OCI-LY1 (cell line): Measurements from ENCODE around the gene LBH.

ENCODE experiments used
- H2AFZ ChIP-seq: fragments of 200-600 bp; sonication (generic), shearing (Covaris generic); 2 replicates; pipeline ENCODE4 v1.6.0; 2014; ENCODE audit warnings: antibody characterized with exemption, mild to moderate bottlenecking, low read length
- H3F3A ChIP-seq: fragments of 200-600 bp; sonication (generic), shearing (Covaris generic); 2 replicates; pipeline ENCODE4 v1.6.0; 2014; ENCODE audit warnings: mild to moderate bottlenecking, antibody characterized with exemption, low read length, moderate library complexity; ENCODE audit not compliant: insufficient read depth
- H3K27ac ChIP-seq: fragments of 200-600 bp; sonication (generic); 2 replicates; pipeline ENCODE4 v1.5.1; 2014; ENCODE audit warnings: low read length, mixed run types, mild to moderate bottlenecking, low read depth; ENCODE audit not compliant: poor library complexity, severe bottlenecking
- H3K27me3 ChIP-seq: fragments of 200-600 bp; sonication (generic); 2 replicates; pipeline ENCODE4 v1.6.0; 2014; ENCODE audit warnings: antibody characterized with exemption, mild to moderate bottlenecking, low read length, moderate library complexity; ENCODE audit not compliant: insufficient read depth
- H3K36me3 ChIP-seq: fragments of 200-600 bp; sonication (generic); 2 replicates; pipeline ENCODE4 v1.6.1; 2014; ENCODE audit warnings: mild to moderate bottlenecking, antibody characterized with exemption, low read length, moderate library complexity, mixed read lengths; ENCODE audit not compliant: insufficient read depth
- H3K4me1 ChIP-seq: fragments of 200-600 bp; sonication (generic); 2 replicates; pipeline ENCODE4 v1.5.1; 2014; ENCODE audit warnings: mild to moderate bottlenecking, low read length, moderate library complexity; ENCODE audit not compliant: insufficient read depth, severe bottlenecking
- H3K4me2 ChIP-seq: fragments of 200-600 bp; sonication (generic), shearing (Covaris generic); 2 replicates; pipeline ENCODE4 v1.6.1; 2014; ENCODE audit warnings: low read length
- H3K4me3 ChIP-seq: fragments of 200-600 bp; sonication (generic); 2 replicates; pipeline ENCODE4 v1.5.1; 2014; ENCODE audit warnings: low read length, low read depth, mild to moderate bottlenecking, mixed read lengths; ENCODE audit not compliant: poor library complexity, severe bottlenecking
- H3K79me2 ChIP-seq: fragments of 200-600 bp; shearing (Covaris generic); 2 replicates; pipeline ENCODE4 v1.6.1; 2016; ENCODE audit warnings: mixed run types, low read length, mixed read lengths; ENCODE audit not compliant: insufficient read depth
- H3K9ac ChIP-seq: fragments of 200-600 bp; sonication (generic), shearing (Covaris generic); 2 replicates; pipeline ENCODE4 v1.6.1; 2014; ENCODE audit warnings: mild to moderate bottlenecking, low read length, mixed read lengths
- H3K9me2 ChIP-seq: fragments of 200-600 bp; sonication (generic), shearing (Covaris generic); 2 replicates; pipeline ENCODE4 v1.6.1; 2014; ENCODE audit warnings: low read depth, mild to moderate bottlenecking, low read length, mixed read lengths
- H3K9me3 ChIP-seq: fragments of 200-600 bp; shearing (Covaris generic); 2 replicates; pipeline ENCODE4 v1.6.1; 2014; ENCODE audit warnings: low read length, mixed read lengths
- H4K20me1 ChIP-seq: fragments of 200-600 bp; sonication (generic), shearing (Covaris generic); 2 replicates; pipeline ENCODE4 v1.6.0; 2016; ENCODE audit warnings: mild to moderate bottlenecking, low read length; ENCODE audit not compliant: insufficient read depth
- EZH2 ChIP-seq: fragments of 200-600 bp; sonication (generic), shearing (Covaris generic); IDR thresholded peaks from 2 replicates; pipeline ENCODE4 v1.8.0; 2017; ENCODE audit warnings: borderline replicate concordance, mixed run types, mild to moderate bottlenecking, antibody characterized with exemption, low read length, moderate library complexity, mixed read lengths
- TF ChIP-seq, protein P1 (sequence below): fragments of 200-600 bp; sonication (generic), shearing (Covaris generic); IDR thresholded peaks from 2 replicates; pipeline ENCODE4 v1.5.1; 2017; ENCODE audit warnings: mild to moderate bottlenecking, antibody characterized with exemption, low read length, moderate library complexity, mixed read lengths

LBH gene

DNA sequence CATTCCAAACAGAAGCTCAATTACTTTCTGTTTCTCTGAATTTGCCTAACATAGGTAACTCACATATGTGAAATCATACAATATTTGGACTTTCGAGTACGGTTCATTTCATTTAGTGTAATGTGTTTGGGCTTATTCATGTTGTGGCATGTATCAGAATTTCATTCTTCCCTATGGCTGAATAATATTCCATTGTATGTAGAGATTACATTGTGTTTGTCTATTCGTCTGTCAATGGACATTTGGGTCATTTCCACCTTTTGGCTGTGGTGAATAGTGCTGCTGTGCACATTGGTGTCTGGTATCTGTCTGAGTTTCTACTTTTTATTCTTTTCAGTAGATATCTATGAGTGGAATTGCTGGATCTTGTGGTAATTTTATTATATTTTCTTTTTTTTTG is 43.9 kb downstream of the LBH start:
- Histone ChIP-seq H3K79me2 (no peaks in the 10 kb centered on the region), H3K27ac (no peak overlapping the region), H3K9me2 (no peaks in the 10 kb centered on the region), H2AFZ (no peak overlapping the region), H3K4me3 (no peak overlapping the region), H3K4me2 (no peak overlapping the region), H3F3A (no peaks in the 10 kb centered on the region), H4K20me1 (no peaks in the 10 kb centered on the region), H3K4me1 (no peaks in the 10 kb centered on the region), H3K9me3 (no peaks in the 10 kb centered on the region), H3K36me3 (no peaks in the 10 kb centered on the region), H3K27me3 (no peaks in the 10 kb centered on the region), H3K9ac (no peak overlapping the region)
- TF ChIP-seq EZH2 = no peak
- TF ChIP-seq, protein P1, sequence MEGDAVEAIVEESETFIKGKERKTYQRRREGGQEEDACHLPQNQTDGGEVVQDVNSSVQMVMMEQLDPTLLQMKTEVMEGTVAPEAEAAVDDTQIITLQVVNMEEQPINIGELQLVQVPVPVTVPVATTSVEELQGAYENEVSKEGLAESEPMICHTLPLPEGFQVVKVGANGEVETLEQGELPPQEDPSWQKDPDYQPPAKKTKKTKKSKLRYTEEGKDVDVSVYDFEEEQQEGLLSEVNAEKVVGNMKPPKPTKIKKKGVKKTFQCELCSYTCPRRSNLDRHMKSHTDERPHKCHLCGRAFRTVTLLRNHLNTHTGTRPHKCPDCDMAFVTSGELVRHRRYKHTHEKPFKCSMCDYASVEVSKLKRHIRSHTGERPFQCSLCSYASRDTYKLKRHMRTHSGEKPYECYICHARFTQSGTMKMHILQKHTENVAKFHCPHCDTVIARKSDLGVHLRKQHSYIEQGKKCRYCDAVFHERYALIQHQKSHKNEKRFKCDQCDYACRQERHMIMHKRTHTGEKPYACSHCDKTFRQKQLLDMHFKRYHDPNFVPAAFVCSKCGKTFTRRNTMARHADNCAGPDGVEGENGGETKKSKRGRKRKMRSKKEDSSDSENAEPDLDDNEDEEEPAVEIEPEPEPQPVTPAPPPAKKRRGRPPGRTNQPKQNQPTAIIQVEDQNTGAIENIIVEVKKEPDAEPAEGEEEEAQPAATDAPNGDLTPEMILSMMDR = no peak

DNA sequence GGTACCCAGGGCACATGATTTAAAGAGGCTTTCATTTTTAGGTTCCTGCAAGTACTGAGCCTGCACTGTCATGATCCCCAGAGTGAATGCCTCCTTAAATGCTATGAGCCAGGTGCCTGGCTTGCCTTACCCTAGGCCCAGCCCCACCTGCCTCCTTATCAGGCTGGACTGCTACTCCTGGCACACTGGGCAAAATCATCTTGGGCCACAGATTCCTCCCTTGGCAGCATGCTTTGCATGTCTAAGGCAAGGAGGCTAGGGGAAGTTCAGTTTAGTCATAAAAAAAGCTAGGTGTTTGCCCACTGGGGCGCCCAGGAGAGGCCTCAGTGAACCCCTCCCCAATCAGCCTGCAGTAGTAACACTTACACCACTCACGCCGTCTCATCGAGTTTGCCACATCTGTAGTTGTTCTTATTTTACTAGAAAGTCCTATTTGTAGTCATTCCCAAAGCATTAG is 45.1 kb downstream of the LBH start:
- TF ChIP-seq EZH2 = no peak
- TF ChIP-seq, protein P1 = no peak
- Histone ChIP-seq H3K36me3 (no peaks in the 10 kb centered on the region), H3K79me2 (no peaks in the 10 kb centered on the region), H3K9me3 (no peaks in the 10 kb centered on the region), H2AFZ (no peak overlapping the region), H3K9me2 (no peaks in the 10 kb centered on the region), H3F3A (no peaks in the 10 kb centered on the region), H4K20me1 (no peaks in the 10 kb centered on the region), H3K4me3 (no peak overlapping the region), H3K9ac (no peak overlapping the region), H3K4me1 (no peaks in the 10 kb centered on the region), H3K4me2 (no peak overlapping the region), H3K27me3 (no peaks in the 10 kb centered on the region), H3K27ac (no peak overlapping the region)

DNA sequence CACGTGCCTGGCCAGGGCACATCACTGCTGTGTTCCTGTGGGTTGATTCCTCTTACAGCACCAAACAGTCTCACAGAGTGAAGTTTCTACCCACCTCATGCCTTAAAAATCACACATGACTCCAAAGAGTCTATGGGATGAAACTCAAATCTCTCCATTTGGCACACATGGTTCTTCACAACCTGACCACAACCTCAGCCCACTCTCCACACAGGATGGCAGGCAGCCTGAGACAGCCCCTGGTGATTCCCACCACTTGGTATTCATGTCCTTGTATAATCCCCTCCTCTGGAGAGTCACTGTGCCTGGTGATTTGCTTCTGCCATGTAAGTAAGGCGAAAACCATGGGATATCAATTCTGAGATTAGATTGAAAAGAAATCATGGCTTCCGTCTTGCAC is 46.2 kb downstream of the LBH start:
- Histone ChIP-seq H2AFZ (no peak overlapping the region), H3K36me3 (no peaks in the 10 kb centered on the region), H3K4me2 (no peak overlapping the region), H3K27me3 (no peaks in the 10 kb centered on the region), H4K20me1 (no peaks in the 10 kb centered on the region), H3K27ac (no peak overlapping the region), H3K4me3 (no peak overlapping the region), H3K9ac (no peak overlapping the region), H3K79me2 (no peaks in the 10 kb centered on the region), H3K9me3 (no peaks in the 10 kb centered on the region), H3K9me2 (no peaks in the 10 kb centered on the region), H3F3A (no peaks in the 10 kb centered on the region), H3K4me1 (no peaks in the 10 kb centered on the region)
- no peak for TF ChIP-seq EZH2
- TF ChIP-seq, protein P1 = no peak
